ENCODE results near the gene MRPL47. TPM values are rescaled to one million over a fixed set of nuclear protein-coding genes. Genes with fewer than 3 reads are reported as not detected.
A peak's percentile ranks its signal among the peaks of the same experiment; 100 is the strongest.

The MRPL47 gene
- total and polyA plus RNA-seq, 2 experiments from 2014 or later: 32.0 to 106 TPM

DNA sequence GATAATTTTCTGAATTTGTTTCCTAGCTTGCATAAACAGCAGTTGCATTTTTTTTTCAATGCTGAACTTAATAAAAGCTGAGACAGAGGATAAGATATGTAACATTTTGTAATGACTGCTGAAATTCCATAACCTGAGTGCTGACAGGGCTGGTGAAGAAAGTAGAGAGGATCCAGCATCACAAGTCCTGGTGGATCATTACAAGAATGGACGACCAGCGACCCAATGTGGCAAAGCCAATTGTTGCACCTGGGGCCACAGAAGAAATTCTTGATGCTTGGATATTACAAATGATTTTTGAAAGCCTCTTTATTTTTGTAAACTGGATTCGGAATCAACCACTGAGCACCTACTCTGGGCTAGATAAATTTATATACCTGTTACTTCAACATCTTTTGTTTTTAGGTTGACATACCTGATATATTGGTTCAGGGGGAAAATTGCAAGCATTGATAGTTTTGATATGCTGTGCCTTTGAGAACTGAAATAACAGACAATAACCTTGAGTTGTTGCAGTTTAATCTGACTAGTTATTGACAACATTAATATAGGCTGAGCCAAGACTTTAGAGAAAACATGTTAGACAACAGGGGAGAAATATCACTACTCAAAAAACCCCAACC lies 45.6 kb downstream of the MRPL47 start:
- Histone ChIP-seq H3K36me3 (no peaks in the 10 kb centered on the region), H3K27me3 (no peaks in the 10 kb centered on the region), H3K9me3 (ENCODE audit: low read depth) (no peaks in the 10 kb centered on the region), H3K27ac (no peak overlapping the region), H3K4me1 (ENCODE audit: low read depth) (peaks cover under 1% of the 10 kb centered on the region), H3K4me3 (no peak overlapping the region)
- DNase-seq (ENCODE audit: low read depth in 1 of 2, low spot score in 1 of 2): peak; percentile 82 to 91
- TF ChIP-seq CTCF (IDR thresholded peaks at IDR 0.05; ENCODE audit: low read depth, low read length): peak; percentile 91

DNA sequence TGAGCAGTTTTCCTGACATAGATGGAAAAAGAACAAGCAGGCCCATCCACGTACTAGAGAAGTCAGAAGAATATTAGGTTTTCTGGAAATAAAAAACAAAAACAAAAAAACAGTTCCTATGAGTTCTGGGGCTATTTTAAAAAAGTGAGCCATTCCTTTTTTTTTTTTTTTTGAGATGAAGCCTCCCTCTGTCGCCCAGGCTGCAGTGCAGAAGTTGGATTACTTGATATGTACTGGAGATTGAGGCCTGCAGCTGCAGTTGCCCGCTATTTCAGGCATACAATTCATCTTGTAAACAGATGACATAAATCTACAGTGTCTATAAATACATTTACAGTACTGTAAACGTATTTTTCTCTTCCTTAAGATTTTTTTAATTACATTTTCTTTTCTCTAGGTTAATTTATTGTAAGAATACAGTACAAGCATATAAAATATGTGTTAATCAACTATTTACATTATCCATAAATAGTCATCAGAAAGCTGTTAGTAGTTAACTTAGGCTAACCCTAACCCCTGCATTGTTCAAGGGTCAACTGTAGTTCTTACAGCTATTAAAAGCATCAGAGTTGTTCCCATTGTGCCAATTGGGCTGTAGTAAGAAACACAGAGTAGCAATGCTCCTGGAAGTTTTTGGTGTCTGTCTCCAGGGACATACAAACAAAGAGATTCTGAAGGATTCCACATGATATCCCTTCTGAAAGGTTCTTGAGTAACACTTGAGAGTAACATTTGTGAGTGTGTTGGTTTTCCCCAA lies 52.9 kb downstream of the MRPL47 start:
- DNase-seq (ENCODE audit: low read depth in 1 of 2, low spot score in 1 of 2): no peak
- TF ChIP-seq CTCF (IDR thresholded peaks at IDR 0.05; ENCODE audit: low read depth, low read length): no peak
- no peaks in the 10 kb centered on the region for H3K9me3 ChIP-seq (ENCODE audit: low read depth)
- peaks cover 4% of the 10 kb centered on the region for H3K4me1 ChIP-seq (ENCODE audit: low read depth)
- no peak overlapping the region for H3K4me3 ChIP-seq
- H3K27ac ChIP-seq: no peak overlapping the region
- H3K36me3 ChIP-seq: no peaks in the 10 kb centered on the region
- no peaks in the 10 kb centered on the region for H3K27me3 ChIP-seq

- H3K9me3 ChIP-seq (ENCODE audit: low read depth): no peaks in the 10 kb centered on the region
- no peak for DNase-seq (ENCODE audit: low read depth in 1 of 2, low spot score in 1 of 2)
- no peak overlapping the region for H3K27ac ChIP-seq
- H3K27me3 ChIP-seq: no peaks in the 10 kb centered on the region
- H3K4me1 ChIP-seq (ENCODE audit: low read depth): peaks cover 4% of the 10 kb centered on the region
- no peaks in the 10 kb centered on the region for H3K36me3 ChIP-seq
- H3K4me3 ChIP-seq: no peak overlapping the region
- no peak for TF ChIP-seq CTCF (IDR thresholded peaks at IDR 0.05; ENCODE audit: low read depth, low read length)
Observed at GRCh38 chr3:179546814-179547241, 57.6 kb downstream of the MRPL47 start.

GRCh38 chr3:179544981-179545645 lies 59.3 kb downstream of the MRPL47 start:
- Histone ChIP-seq H3K27me3 (no peaks in the 10 kb centered on the region), H3K4me3 (no peak overlapping the region), H3K36me3 (no peaks in the 10 kb centered on the region), H3K4me1 (ENCODE audit: low read depth) (no peaks in the 10 kb centered on the region), H3K9me3 (ENCODE audit: low read depth) (no peaks in the 10 kb centered on the region), H3K27ac (no peak overlapping the region)
- peak in 1 of 2 donors; percentile 46 for DNase-seq (ENCODE audit: low read depth in 1 of 2, low spot score in 1 of 2)
- no peak for TF ChIP-seq CTCF (IDR thresholded peaks at IDR 0.05; ENCODE audit: low read depth, low read length)

DNA sequence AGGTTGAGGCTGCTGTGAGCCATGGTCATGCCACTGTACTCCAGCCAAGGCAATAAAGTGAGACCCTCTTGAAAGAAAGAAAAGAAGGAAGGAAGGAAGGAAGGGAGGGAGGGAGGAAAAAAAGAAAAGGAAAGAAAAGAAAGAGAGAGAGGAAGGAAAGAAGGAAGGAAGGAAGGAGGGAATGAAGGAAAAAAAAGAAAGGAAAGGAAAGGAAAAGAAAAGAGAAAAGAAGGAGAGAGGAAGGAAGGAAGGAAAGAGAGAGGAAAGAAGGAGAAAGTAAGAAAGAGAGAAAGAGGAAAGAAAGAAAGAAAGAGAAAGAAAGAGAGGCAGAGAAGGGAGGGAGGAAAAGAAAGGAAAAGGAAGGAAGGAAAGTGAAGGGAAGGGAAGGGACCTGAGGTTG lies 62.1 kb downstream of the MRPL47 start:
- Histone ChIP-seq H3K27me3 (no peaks in the 10 kb centered on the region), H3K27ac (no peak overlapping the region), H3K9me3 (ENCODE audit: low read depth) (no peaks in the 10 kb centered on the region), H3K4me3 (no peak overlapping the region), H3K36me3 (no peaks in the 10 kb centered on the region), H3K4me1 (ENCODE audit: low read depth) (no peaks in the 10 kb centered on the region)
- no peak for DNase-seq (ENCODE audit: low read depth in 1 of 2, low spot score in 1 of 2)
- TF ChIP-seq CTCF (IDR thresholded peaks at IDR 0.05; ENCODE audit: low read depth, low read length): no peak

Data from cardiac muscle cell (in vitro differentiated cells and primary cell).